ENCODE data around the gene SHISAL2A. TPM values are rescaled to one million over a fixed set of nuclear protein-coding genes. Genes with fewer than 3 reads are reported as not detected.
A peak's percentile ranks its signal among the peaks of the same experiment; 100 is the strongest.

The SHISAL2A gene
- total RNA-seq, 6 donors from 2014 or later: 0.24 to 10.5 (median 3.0) TPM; not detected in 3

- WGBS, 2 donors: 94% methylated on average over 7 of the region's 7 CpGs
- DNase-seq (no peak), ATAC-seq (ENCODE audit: low FRiP score in 2 of 2) (no peak)
- Histone ChIP-seq H3K4me1 (peaks cover 14 to 27% (median 18%) of the 10 kb centered on the region in 4 donors), H3K9me3 (no peaks in the 10 kb centered on the region), H3K27me3 (no peaks in the 10 kb centered on the region), H3K27ac (no peak overlapping the region), H3K36me3 (no peaks in the 10 kb centered on the region), H3K4me3 (no peak overlapping the region)
- no peak for TF ChIP-seq CTCF (IDR thresholded peaks at IDR 0.05)
- no peak for TF ChIP-seq POLR2A (IDR thresholded peaks at IDR 0.05)
- no peak for TF ChIP-seq POLR2AphosphoS5 (IDR thresholded peaks at IDR 0.05)
- TF ChIP-seq EP300 (IDR thresholded peaks at IDR 0.05): no peak
Observed at GRCh38 chr1:52598729-52599128, 34.2 kb upstream of the SHISAL2A start.

- ATAC-seq (ENCODE audit: low FRiP score in 2 of 2) (no peak), DNase-seq (no peak)
- no peak overlapping the region for H3K4me3 ChIP-seq
- H3K27me3 ChIP-seq: no peaks in the 10 kb centered on the region
- peaks cover 17 to 32% (median 23%) of the 10 kb centered on the region in 4 donors for H3K4me1 ChIP-seq
- 83 to 85% methylated on average over 7 of the region's 7 CpGs for WGBS, 2 donors
- no peaks in the 10 kb centered on the region for H3K36me3 ChIP-seq
- H3K9me3 ChIP-seq: no peaks in the 10 kb centered on the region
- no peak for TF ChIP-seq CTCF (IDR thresholded peaks at IDR 0.05)
- no peak for TF ChIP-seq POLR2A (IDR thresholded peaks at IDR 0.05)
- no peak for TF ChIP-seq EP300 (IDR thresholded peaks at IDR 0.05)
- no peak for TF ChIP-seq POLR2AphosphoS5 (IDR thresholded peaks at IDR 0.05)
- H3K27ac ChIP-seq: no peak overlapping the region
Observed at GRCh38 chr1:52599236-52599635, 33.7 kb upstream of the SHISAL2A start.

GRCh38 chr1:52600533-52601179 lies 32.3 kb upstream of the SHISAL2A start:
- H3K4me1 ChIP-seq: peaks cover 17 to 31% (median 27%) of the 10 kb centered on the region in 4 donors
- no peak overlapping the region for H3K27ac ChIP-seq
- DNase-seq (no peak), ATAC-seq (ENCODE audit: low FRiP score in 2 of 2) (no peak)
- 98 to 99% methylated on average over 8 of the region's 8 CpGs for WGBS, 2 donors
- no peak overlapping the region for H3K4me3 ChIP-seq
- TF ChIP-seq POLR2A (IDR thresholded peaks at IDR 0.05) (no peak), EP300 (IDR thresholded peaks at IDR 0.05) (no peak), CTCF (IDR thresholded peaks at IDR 0.05) (no peak)
- no peaks in the 10 kb centered on the region for H3K36me3 ChIP-seq
- no peaks in the 10 kb centered on the region for H3K27me3 ChIP-seq
- no peaks in the 10 kb centered on the region for H3K9me3 ChIP-seq

GRCh38 chr1:52601519-52601918 lies 31.4 kb upstream of the SHISAL2A start:
- DNase-seq: no peak
- ATAC-seq (ENCODE audit: low FRiP score in 2 of 2): no peak
- 81 to 82% methylated on average over 3 of the region's 3 CpGs for WGBS, 2 donors
- Histone ChIP-seq H3K27me3 (no peaks in the 10 kb centered on the region), H3K9me3 (no peaks in the 10 kb centered on the region), H3K4me1 (peaks cover 17 to 31% (median 27%) of the 10 kb centered on the region in 4 donors), H3K36me3 (peaks cover 0 to 1% (median 0%) of the 10 kb centered on the region in 4 donors), H3K4me3 (peak overlapping the region in 3 of 4 donors; percentile 60 to 68 (median 63)), H3K27ac (peak overlapping the region in 2 of 4 donors; percentile 79 to 88)
- no peak for TF ChIP-seq CTCF (IDR thresholded peaks at IDR 0.05)

Data from upper lobe of left lung (tissue), 6 donors.